Activated CD8-positive, alpha-beta T cell treated with anti-CD3 and anti-CD28 coated beads for 36 hours (primary cell): ENCODE results near the gene SLC37A4. TPM values are rescaled to one million over a fixed set of nuclear protein-coding genes. Genes with fewer than 3 reads are reported as not detected.

Experiments used
- ATAC-seq: fragments of 200-7000 bp; cut with Tn5 transposase; one replicate; pipeline ENCODE4 v1.10.0; 2021; ENCODE audit warnings: mild to moderate bottlenecking, moderate library complexity
- CTCF ChIA-PET: fragments of 350-600 bp; sonication (Branson Sonifier 250); formaldehyde crosslinking; loops from one replicate; lab custom pipeline; 2021; ENCODE audit warnings: antibody characterized with exemption; lab: Charles Lee
- POLR2A ChIA-PET: fragments of 350-600 bp; sonication (Branson Sonifier 250); formaldehyde crosslinking; loops from one replicate; lab custom pipeline; 2021; ENCODE audit warnings: antibody characterized with exemption; lab: Charles Lee
- DNase-seq: peaks from one replicate; pipeline ENCODE4 v3.0.0-alpha.2; 2020
- H3K27ac Mint-ChIP-seq: one replicate; pipeline ENCODE4 v1.8.0; 2021; ENCODE audit warnings: mild to moderate bottlenecking, mixed read lengths
- H3K27me3 Mint-ChIP-seq: one replicate; pipeline ENCODE4 v1.8.0; 2021; ENCODE audit warnings: mixed read lengths
- H3K36me3 Mint-ChIP-seq: one replicate; pipeline ENCODE4 v1.8.0; 2021; ENCODE audit warnings: low read depth, mixed read lengths
- H3K4me1 Mint-ChIP-seq: one replicate; pipeline ENCODE4 v1.8.0; 2021; ENCODE audit warnings: low read depth, mixed read lengths
- H3K4me3 Mint-ChIP-seq: one replicate; pipeline ENCODE4 v1.8.0; 2021; ENCODE audit warnings: mild to moderate bottlenecking, moderate library complexity, mixed read lengths
- H3K9me3 Mint-ChIP-seq: one replicate; pipeline ENCODE4 v1.8.0; 2021; ENCODE audit warnings: mixed read lengths
- intact Hi-C: fragments of 100-400 bp; cut with micrococcal nuclease; formaldehyde crosslinking; loops from one replicate; pipeline ENCODE4 v1.10.0; 2022
- total RNA-seq, 2 experiments: library from RNA; stranded (reverse); gene quantifications; one replicate each; pipeline ENCODE4 v1.2.3, GENCODE V29; 2021
- TF ChIP-seq, protein P1 (sequence below): fragments of 200-600 bp; IDR thresholded peaks from one replicate; pipeline ENCODE4 v1.8.0; 2022; ENCODE audit warnings: antibody characterized with exemption, mild to moderate bottlenecking

SLC37A4 gene
- total RNA-seq: 10 to 100 TPM; 32.4 to 35.2 TPM

DNA sequence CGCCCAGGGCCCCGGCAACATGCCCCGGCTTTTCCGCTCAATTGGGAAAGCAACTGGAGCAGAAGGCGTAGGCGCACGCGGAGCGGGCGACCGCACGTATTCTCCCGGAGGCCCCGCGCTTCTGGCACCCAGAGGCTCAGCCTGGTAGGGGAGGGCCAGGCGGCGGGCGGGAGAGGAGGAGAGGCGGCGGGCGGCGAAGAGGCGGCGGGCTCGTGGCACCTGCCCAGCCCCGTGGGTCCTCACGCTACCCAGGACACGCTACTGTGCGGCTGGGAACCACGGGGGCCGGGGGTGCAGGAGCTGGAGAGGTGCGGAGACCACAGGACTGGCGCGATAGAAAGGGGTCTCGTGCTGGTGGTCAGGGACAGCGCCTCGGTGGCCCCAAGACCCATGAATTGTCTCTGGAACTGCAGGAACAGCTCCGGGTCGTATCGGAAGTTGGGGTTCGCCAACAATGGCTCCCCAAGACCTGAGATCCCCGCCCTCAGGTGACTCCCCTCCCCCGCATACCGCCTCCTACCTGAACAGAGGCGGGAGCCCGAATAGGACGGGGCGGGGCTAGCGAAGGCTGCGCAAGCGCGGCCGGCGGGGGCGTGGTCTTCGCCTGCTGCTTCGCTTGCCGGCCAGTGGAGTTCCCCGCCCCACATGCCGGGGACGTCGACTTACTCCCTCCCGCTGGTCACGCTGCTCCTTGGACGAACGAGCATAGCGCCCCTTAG, at the start of gene SLC37A4:
TSS of gene SLC37A4 (minus strand) at position 549 of the 719 bp plus-strand sequence.
- H3K4me1 Mint-ChIP-seq: peaks cover 23% of the 10 kb centered on the region
- H3K36me3 Mint-ChIP-seq: peaks cover 19% of the 10 kb centered on the region
- no peaks in the 10 kb centered on the region for H3K27me3 Mint-ChIP-seq
- CTCF ChIA-PET: interaction anchor here (0.7 to 2.7 kb wide), 10 partner anchors 11 to 166 kb away, joined by 3 to 20 read pairs (median 6); partner anchors contain the start of genes HYOU1, RPS25, TRAPPC4 and VPS11
- POLR2A ChIA-PET: interaction anchor here (0.8 to 8.4 kb wide), 14 partner anchors 13 to 292 kb away, joined by 3 to 98 read pairs (median 4); partner anchors contain the start of genes CENATAC, DDX6, DPAGT1 and HINFP
- DNase-seq (peak; percentile 99), ATAC-seq (peak; percentile 87)
- no peaks in the 10 kb centered on the region for H3K9me3 Mint-ChIP-seq
- H3K27ac Mint-ChIP-seq: peak within 1 kb of the TSS; percentile 90
- peak within 1 kb of the TSS; percentile 70 for H3K4me3 Mint-ChIP-seq
- intact Hi-C loops: no loop called here
- TF ChIP-seq, protein P1, sequence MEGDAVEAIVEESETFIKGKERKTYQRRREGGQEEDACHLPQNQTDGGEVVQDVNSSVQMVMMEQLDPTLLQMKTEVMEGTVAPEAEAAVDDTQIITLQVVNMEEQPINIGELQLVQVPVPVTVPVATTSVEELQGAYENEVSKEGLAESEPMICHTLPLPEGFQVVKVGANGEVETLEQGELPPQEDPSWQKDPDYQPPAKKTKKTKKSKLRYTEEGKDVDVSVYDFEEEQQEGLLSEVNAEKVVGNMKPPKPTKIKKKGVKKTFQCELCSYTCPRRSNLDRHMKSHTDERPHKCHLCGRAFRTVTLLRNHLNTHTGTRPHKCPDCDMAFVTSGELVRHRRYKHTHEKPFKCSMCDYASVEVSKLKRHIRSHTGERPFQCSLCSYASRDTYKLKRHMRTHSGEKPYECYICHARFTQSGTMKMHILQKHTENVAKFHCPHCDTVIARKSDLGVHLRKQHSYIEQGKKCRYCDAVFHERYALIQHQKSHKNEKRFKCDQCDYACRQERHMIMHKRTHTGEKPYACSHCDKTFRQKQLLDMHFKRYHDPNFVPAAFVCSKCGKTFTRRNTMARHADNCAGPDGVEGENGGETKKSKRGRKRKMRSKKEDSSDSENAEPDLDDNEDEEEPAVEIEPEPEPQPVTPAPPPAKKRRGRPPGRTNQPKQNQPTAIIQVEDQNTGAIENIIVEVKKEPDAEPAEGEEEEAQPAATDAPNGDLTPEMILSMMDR: peak; percentile 85

DNA sequence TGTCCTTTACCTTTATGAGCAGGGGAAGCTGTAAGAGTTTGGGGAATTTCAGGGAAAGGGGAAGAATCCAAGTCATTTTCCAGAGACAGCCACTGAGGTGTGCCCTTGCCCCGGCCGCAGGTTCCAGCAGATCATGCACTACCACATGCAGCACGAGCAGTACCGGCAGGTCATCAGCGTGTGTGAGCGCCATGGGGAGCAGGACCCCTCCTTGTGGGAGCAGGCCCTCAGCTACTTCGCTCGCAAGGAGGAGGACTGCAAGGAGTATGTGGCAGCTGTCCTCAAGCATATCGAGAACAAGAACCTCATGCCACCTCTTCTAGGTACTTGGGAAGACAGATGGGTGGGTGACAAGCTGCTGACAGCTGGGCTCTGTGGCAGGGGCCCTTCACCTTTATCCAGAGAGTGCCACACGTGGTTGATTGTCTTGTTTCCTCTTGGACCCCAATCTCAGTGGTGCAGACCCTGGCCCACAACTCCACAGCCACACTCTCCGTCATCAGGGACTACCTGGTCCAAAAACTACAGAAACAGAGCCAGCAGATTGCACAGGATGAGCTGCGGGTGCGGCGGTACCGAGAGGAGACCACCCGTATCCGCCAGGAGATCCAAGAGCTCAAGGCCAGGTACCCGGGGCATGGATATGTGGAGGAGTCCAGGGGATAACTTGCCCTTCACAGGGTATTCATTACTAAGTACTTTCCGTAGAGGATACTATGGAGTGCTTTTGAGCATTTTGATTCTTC, 48.2 kb upstream of the SLC37A4 start:
- ATAC-seq: no peak
- TF ChIP-seq, protein P1: no peak
- intact Hi-C loops: no loop called here
- ChIA-PET CTCF (interaction anchor here (1.1 to 1.4 kb wide), 3 partner anchors 11 to 244 kb away, joined by 3 read pairs; partner anchors contain the start of gene VPS11), POLR2A (interaction anchor here (0.6 to 1.5 kb wide), 6 partner anchors 11 to 63 kb away, joined by 3 to 6 read pairs (median 4); partner anchors contain the start of gene VPS11)
- H3K27me3 Mint-ChIP-seq: no peaks in the 10 kb centered on the region
- H3K27ac Mint-ChIP-seq: no peak overlapping the region
- peaks cover 10% of the 10 kb centered on the region for H3K36me3 Mint-ChIP-seq
- no peaks in the 10 kb centered on the region for H3K4me1 Mint-ChIP-seq
- DNase-seq: no peak
- H3K9me3 Mint-ChIP-seq: no peaks in the 10 kb centered on the region
- no peak overlapping the region for H3K4me3 Mint-ChIP-seq

DNA sequence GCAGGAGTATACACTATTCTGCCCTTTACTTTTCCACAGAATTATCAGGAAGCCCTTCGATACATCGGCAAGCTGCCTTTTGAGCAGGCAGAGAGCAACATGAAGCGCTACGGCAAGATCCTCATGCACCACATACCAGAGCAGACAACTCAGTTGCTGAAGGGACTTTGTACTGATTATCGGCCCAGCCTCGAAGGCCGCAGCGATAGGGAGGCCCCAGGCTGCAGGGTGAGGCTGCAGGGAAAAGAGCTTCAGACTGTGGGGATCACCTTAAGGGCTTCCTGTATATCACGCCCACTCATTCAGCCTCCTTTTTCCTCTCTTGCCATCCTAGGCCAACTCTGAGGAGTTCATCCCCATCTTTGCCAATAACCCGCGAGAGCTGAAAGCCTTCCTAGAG, 47.2 kb upstream of the SLC37A4 start:
- ChIA-PET CTCF (interaction anchor here (1.2 kb wide), 1 partner anchor 245 kb away, joined by 3 read pairs; no protein-coding TSS in a partner anchor), POLR2A (interaction anchor here (0.8 to 1.5 kb wide), 5 partner anchors 10 to 260 kb away, joined by 3 to 6 read pairs (median 4); partner anchors contain the start of gene VPS11)
- no peak for ATAC-seq
- no peaks in the 10 kb centered on the region for H3K27me3 Mint-ChIP-seq
- DNase-seq: no peak
- peaks cover 11% of the 10 kb centered on the region for H3K36me3 Mint-ChIP-seq
- no peaks in the 10 kb centered on the region for H3K4me1 Mint-ChIP-seq
- no peak overlapping the region for H3K27ac Mint-ChIP-seq
- no peak overlapping the region for H3K4me3 Mint-ChIP-seq
- no peaks in the 10 kb centered on the region for H3K9me3 Mint-ChIP-seq
- intact Hi-C loops: no loop called here
- TF ChIP-seq, protein P1: no peak

DNA sequence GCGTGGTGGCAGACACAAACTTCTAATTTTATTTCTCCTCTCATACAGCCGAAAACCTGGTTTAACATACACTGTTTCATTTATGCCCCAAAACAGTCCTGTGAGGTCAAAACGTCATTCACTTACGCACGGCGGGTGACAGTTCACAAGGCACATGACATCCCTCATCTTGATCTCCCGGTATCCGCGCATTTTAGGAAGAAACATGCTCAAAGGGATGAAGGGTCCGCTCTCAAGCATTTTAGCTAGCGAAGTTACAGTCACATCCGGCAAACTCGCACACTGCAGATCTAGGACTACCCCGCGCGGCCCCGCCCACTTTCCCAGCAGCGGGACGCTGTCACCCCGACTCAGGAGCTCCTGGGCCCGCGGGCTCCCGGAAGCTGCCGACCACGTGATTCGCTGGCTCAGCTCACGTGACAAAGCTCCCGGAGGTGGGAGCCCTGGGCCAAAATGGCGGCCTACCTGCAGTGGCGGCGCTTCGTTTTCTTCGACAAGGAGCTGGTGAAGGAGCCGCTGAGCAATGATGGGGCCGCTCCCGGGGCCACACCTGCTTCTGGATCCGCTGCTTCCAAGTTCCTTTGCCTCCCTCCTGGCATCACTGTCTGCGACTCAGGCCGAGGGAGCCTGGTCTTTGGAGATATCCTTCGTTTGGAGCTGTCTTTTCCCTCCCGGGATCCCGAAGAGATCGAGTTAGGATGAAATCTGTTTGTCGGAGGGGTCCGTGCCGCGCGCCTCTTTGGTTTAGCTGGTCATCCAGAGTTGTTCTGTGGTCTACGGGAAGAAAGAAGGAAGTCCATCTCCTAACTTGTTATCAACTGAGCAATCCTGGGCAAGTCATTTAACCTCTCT, 36.9 kb upstream of the SLC37A4 start, which contains the start of gene VPS11:
TSS of gene VPS11 (plus strand) at position 448 of the 852 bp plus-strand sequence. CDS start at position 454, 6 bp downstream.
- Mint-ChIP-seq H3K27ac (peak within 1 kb of the TSS; percentile 94), H3K9me3 (no peaks in the 10 kb centered on the region), H3K4me3 (peak within 1 kb of the TSS; percentile 87), H3K4me1 (peaks cover 34% of the 10 kb centered on the region), H3K27me3 (no peaks in the 10 kb centered on the region), H3K36me3 (peaks cover 9% of the 10 kb centered on the region)
- ATAC-seq (peak; percentile 98), DNase-seq (peak; percentile 99)
- intact Hi-C loops: no loop called here
- ChIA-PET CTCF (interaction anchor here (0.7 to 2.3 kb wide), 20 partner anchors 11 to 378 kb away, joined by 3 to 16 read pairs (median 4); partner anchors contain the start of genes ABCG4, C2CD2L, CBL and CENATAC), POLR2A (interaction anchor here (0.5 to 2.2 kb wide), 16 partner anchors 8 to 531 kb away, joined by 3 to 23 read pairs (median 5); partner anchors contain the start of genes DPAGT1, HMBS, HYOU1 and TRAPPC4)
- TF ChIP-seq, protein P1: no peak
